Thoracic aorta (tissue), 2 donors: ENCODE measurements around the gene WT1. TPM values are rescaled to one million over a fixed set of nuclear protein-coding genes. Genes with fewer than 3 reads are reported as not detected.

Experiments
- ATAC-seq: fragments of 150-250 bp; one replicate; pipeline ENCODE4 v1.8.0; 2017; ENCODE audit warnings: low read depth; ENCODE audit not compliant: insufficient number of reproducible peaks, low FRiP score
- DNase-seq: peaks from one replicate; pipeline ENCODE4 v3.0.0-alpha.2; 2020; ENCODE audit warnings: low spot score
- H3K27ac ChIP-seq, 2 donors: fragments of 200-600 bp; sonication (generic); 1 replicate in 1 of 2; 2 replicates in 1 of 2; pipeline ENCODE4 v1.5.1; 2016; ENCODE audit warnings: mild to moderate bottlenecking in 2 of 2, moderate library complexity in 2 of 2
- H3K27me3 ChIP-seq: fragments of 200-600 bp; sonication (generic); replicated peaks from 2 replicates; pipeline ENCODE4 v1.6.0; 2016; ENCODE audit warnings: mild to moderate bottlenecking; ENCODE audit not compliant: insufficient read depth
- H3K36me3 ChIP-seq: fragments of 200-600 bp; sonication (generic); one replicate; pipeline ENCODE4 v1.5.1; 2016
- H3K4me1 ChIP-seq, 2 donors: fragments of 200-600 bp; sonication (generic); 1 replicate in 1 of 2; 2 replicates in 1 of 2; pipeline versions ENCODE4 v1.5.1 to v1.6.0; 2016; ENCODE audit warnings: low read depth in 2 of 2, mild to moderate bottlenecking in 1 of 2; ENCODE audit not compliant: control insufficient read depth in 1 of 2
- H3K4me3 ChIP-seq: fragments of 200-600 bp; sonication (generic); 2 replicates; pipeline ENCODE4 v1.5.1; 2016; ENCODE audit warnings: mild to moderate bottlenecking
- H3K9me3 ChIP-seq: fragments of 200-600 bp; sonication (generic); 2 replicates; pipeline ENCODE4 v1.5.1; 2016
- CTCF ChIP-seq: fragments of 200-600 bp; sonication (generic); IDR thresholded peaks from one replicate; pipeline ENCODE4 v1.5.1; 2019; ENCODE audit warnings: antibody characterized with exemption
- total RNA-seq, 2 donors: library from RNA; depleted of rRNA; stranded (reverse); fragments of >200 nt; gene quantifications; one replicate each; pipeline versions ENCODE4 v1.1.0 to v1.2.3, GENCODE V29; 2016

The WT1 gene
- total RNA-seq, 2 donors from 2014 or later, result 1.1 TPM; not detected in 1

DNA sequence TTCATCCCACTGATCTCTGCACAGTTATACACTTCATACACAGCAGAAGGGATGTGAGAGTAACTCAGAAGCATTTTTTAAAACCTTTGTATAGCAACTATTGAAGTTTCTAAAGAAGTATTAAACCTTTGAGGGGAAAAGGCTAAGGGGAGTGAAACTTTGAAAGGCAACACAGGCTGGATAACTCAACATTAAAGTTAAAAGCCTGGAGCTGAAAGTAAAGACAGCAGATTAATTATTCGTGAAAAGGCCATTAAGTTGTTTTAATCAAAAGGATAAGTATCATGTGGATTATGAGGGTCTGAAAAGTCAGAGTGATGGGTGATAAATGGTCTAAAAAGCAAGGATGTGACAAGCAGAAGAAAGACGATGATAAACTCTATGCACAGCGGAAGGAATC lies 17.5 kb downstream of the WT1 start:
- no peak overlapping the region for H3K27ac ChIP-seq
- no peaks in the 10 kb centered on the region for H3K9me3 ChIP-seq
- DNase-seq (no peak), ATAC-seq (no peak)
- no peak for TF ChIP-seq CTCF
- H3K4me1 ChIP-seq, result no peaks in the 10 kb centered on the region
- no peak overlapping the region for H3K4me3 ChIP-seq
- H3K36me3 ChIP-seq, result no peaks in the 10 kb centered on the region
- no peaks in the 10 kb centered on the region for H3K27me3 ChIP-seq

DNA sequence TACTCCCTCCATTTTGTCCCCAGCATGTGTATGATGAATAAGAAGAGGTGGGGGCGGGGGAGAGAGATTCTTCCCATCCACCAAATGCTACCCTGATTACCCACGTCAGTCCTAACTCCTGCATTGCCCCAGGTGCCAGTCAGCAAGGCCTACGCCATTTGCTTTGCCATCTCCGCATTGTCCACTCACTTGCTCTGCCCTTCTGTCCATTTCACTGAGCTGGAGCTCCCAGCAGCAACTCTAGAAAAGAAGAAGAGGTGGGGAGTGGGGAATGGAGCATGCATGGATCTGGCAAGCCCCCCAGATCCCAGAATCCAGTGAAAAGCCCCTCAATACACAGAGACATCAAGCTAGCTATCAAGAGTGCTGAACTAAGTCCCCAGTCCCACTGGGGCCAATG lies 19.0 kb downstream of the WT1 start:
- Histone ChIP-seq H3K4me3 (no peak overlapping the region), H3K9me3 (no peaks in the 10 kb centered on the region), H3K27ac (no peak overlapping the region), H3K27me3 (no peaks in the 10 kb centered on the region), H3K36me3 (no peaks in the 10 kb centered on the region), H3K4me1 (no peaks in the 10 kb centered on the region)
- DNase-seq (no peak), ATAC-seq (no peak)
- TF ChIP-seq CTCF, result no peak

- no peak for TF ChIP-seq CTCF
- ATAC-seq (no peak), DNase-seq (no peak)
- H3K36me3 ChIP-seq, result no peaks in the 10 kb centered on the region
- no peak overlapping the region for H3K4me3 ChIP-seq
- H3K27ac ChIP-seq, result no peak overlapping the region
- H3K4me1 ChIP-seq, result no peaks in the 10 kb centered on the region
- no peaks in the 10 kb centered on the region for H3K27me3 ChIP-seq
- no peaks in the 10 kb centered on the region for H3K9me3 ChIP-seq
These were observed 20.4 kb downstream of the WT1 start for GRCh38 chr11:32414925-32415324.

- no peak for DNase-seq
- Histone ChIP-seq H3K27me3 (no peaks in the 10 kb centered on the region), H3K36me3 (no peaks in the 10 kb centered on the region), H3K27ac (no peak overlapping the region), H3K4me3 (no peak overlapping the region), H3K9me3 (no peaks in the 10 kb centered on the region), H3K4me1 (no peaks in the 10 kb centered on the region)
- no peak for TF ChIP-seq CTCF
- ATAC-seq, result no peak
These were observed 23.3 kb downstream of the WT1 start for GRCh38 chr11:32411942-32412615.

- ATAC-seq (no peak), DNase-seq (no peak)
- Histone ChIP-seq H3K9me3 (no peaks in the 10 kb centered on the region), H3K27me3 (no peaks in the 10 kb centered on the region), H3K36me3 (no peaks in the 10 kb centered on the region), H3K4me1 (no peaks in the 10 kb centered on the region), H3K27ac (no peak overlapping the region), H3K4me3 (no peak overlapping the region)
- no peak for TF ChIP-seq CTCF
These were observed 29.7 kb downstream of the WT1 start for GRCh38 chr11:32405592-32405991.
